Measurements from ENCODE around the gene REN. TPM values are rescaled to one million over a fixed set of nuclear protein-coding genes. Genes with fewer than 3 reads are reported as not detected.

The REN gene
- total and polyA plus RNA-seq, 3 donors from 2014 or later: 2.2 TPM; not detected in 2

- no peak for TF ChIP-seq CTCF (IDR thresholded peaks at IDR 0.05)
- TF ChIP-seq POLR2A (IDR thresholded peaks at IDR 0.05): no peak
- no peaks in the 10 kb centered on the region for H3K4me1 ChIP-seq
- intact Hi-C loops (cut with DNase I; ENCODE audit: low total_unique reads): no loop called here
- H3K27me3 ChIP-seq: no peaks in the 10 kb centered on the region
- no peak overlapping the region for H3K4me3 ChIP-seq
- no peaks in the 10 kb centered on the region for H3K36me3 ChIP-seq (ENCODE audit: low read depth, missing control alignments)
- no peak for DNase-seq
- no peaks in the 10 kb centered on the region for H3K9me3 ChIP-seq
- H3K27ac ChIP-seq: no peak overlapping the region
- 66 to 77% methylated on average over 16 to 21 of the region's 21 CpGs for WGBS, 2 donors
These were observed 57.6 kb downstream of the REN start for GRCh38 chr1:204108312-204109141.

GRCh38 chr1:204107892-204108291, 58.2 kb downstream of the REN start:
- no peak for DNase-seq
- TF ChIP-seq CTCF (IDR thresholded peaks at IDR 0.05) (no peak), POLR2A (IDR thresholded peaks at IDR 0.05) (no peak)
- H3K27ac ChIP-seq: no peak overlapping the region
- H3K4me3 ChIP-seq: no peak overlapping the region
- no peaks in the 10 kb centered on the region for H3K9me3 ChIP-seq
- no peaks in the 10 kb centered on the region for H3K36me3 ChIP-seq (ENCODE audit: low read depth, missing control alignments)
- 77 to 83% methylated on average over 2 of the region's 2 CpGs for WGBS, 2 donors
- peaks cover under 1% of the 10 kb centered on the region for H3K4me1 ChIP-seq
- no peaks in the 10 kb centered on the region for H3K27me3 ChIP-seq
- intact Hi-C loops (cut with DNase I; ENCODE audit: low total_unique reads): no loop called here

GRCh38 chr1:204106825-204107224, 59.3 kb downstream of the REN start:
- peaks cover 3% of the 10 kb centered on the region for H3K4me1 ChIP-seq
- TF ChIP-seq CTCF (IDR thresholded peaks at IDR 0.05) (no peak), POLR2A (IDR thresholded peaks at IDR 0.05) (no peak)
- WGBS, 2 donors: 92 to 97% methylated on average over 1 of the region's 1 CpG

GRCh38 chr1:204105131-204105515, 61.0 kb downstream of the REN start:
- Histone ChIP-seq H3K9me3 (no peaks in the 10 kb centered on the region), H3K4me1 (peaks cover 3% of the 10 kb centered on the region), H3K4me3 (no peak overlapping the region), H3K27me3 (no peaks in the 10 kb centered on the region), H3K36me3 (ENCODE audit: low read depth, missing control alignments) (no peaks in the 10 kb centered on the region), H3K27ac (no peak overlapping the region)
- no peak for DNase-seq
- intact Hi-C loops (cut with DNase I; ENCODE audit: low total_unique reads): no loop called here
- 89 to 93% methylated on average over 6 of the region's 6 CpGs for WGBS, 2 donors
- TF ChIP-seq CTCF (IDR thresholded peaks at IDR 0.05) (no peak), POLR2A (IDR thresholded peaks at IDR 0.05) (no peak)

More at GRCh38 chr1:204106825-204107224, 59.3 kb downstream of the REN start:
- Histone ChIP-seq H3K9me3 (no peaks in the 10 kb centered on the region), H3K36me3 (ENCODE audit: low read depth, missing control alignments) (no peaks in the 10 kb centered on the region), H3K27ac (no peak overlapping the region), H3K27me3 (no peaks in the 10 kb centered on the region), H3K4me3 (no peak overlapping the region)
- DNase-seq: no peak
- intact Hi-C loops (cut with DNase I; ENCODE audit: low total_unique reads): no loop called here

Other genes with a start within 250 kb of the REN start
- gene SOX13, start 93.2 kb downstream of the REN start, total RNA-seq: 10 to 100 TPM; 29.1 to 33.4 TPM
- gene SOX13, start 93.2 kb downstream of the REN start, polyA plus RNA-seq (ENCODE audit: insufficient read depth, low read depth, low replicate concordance): 17.8 TPM
- gene ETNK2, start 14.3 kb downstream of the REN start, total RNA-seq: 100 to 1,000 TPM; 116 to 227 TPM
- 187 TPM for gene ETNK2, start 14.3 kb downstream of the REN start, polyA plus RNA-seq (ENCODE audit: insufficient read depth, low read depth, low replicate concordance)
- gene KISS1, start 30.2 kb upstream of the REN start, total RNA-seq: 1 to 10 TPM; 1.8 to 3.5 TPM
- 3.7 TPM for gene KISS1, start 30.2 kb upstream of the REN start, polyA plus RNA-seq (ENCODE audit: insufficient read depth, low read depth, low replicate concordance)
- 1 to 10 TPM; 1.5 to 2.2 TPM for gene GOLT1A, start 47.7 kb upstream of the REN start, total RNA-seq
- gene GOLT1A, start 47.7 kb upstream of the REN start, polyA plus RNA-seq (ENCODE audit: insufficient read depth, low read depth, low replicate concordance): 6.8 TPM
- gene PLEKHA6, start 193.6 kb upstream of the REN start, total RNA-seq: 10 to 100 TPM in 1 of 2 donors, 1 to 10 TPM in 1; 5.9 to 14.7 TPM
- gene PLEKHA6, start 193.6 kb upstream of the REN start, polyA plus RNA-seq (ENCODE audit: insufficient read depth, low read depth, low replicate concordance): 10.0 TPM
- 10 to 100 TPM; 40.1 to 42.0 TPM for gene PPP1R15B, start 245.5 kb upstream of the REN start, total RNA-seq
- 22.5 TPM for gene PPP1R15B, start 245.5 kb upstream of the REN start, polyA plus RNA-seq (ENCODE audit: insufficient read depth, low read depth, low replicate concordance)

All from testis (tissue), 3 donors.